NCI-H128 (cell line): ENCODE results near the gene AIFM3.

Experiments
- DNase-seq: peaks from one replicate; lab custom pipeline; 2025; ENCODE audit not compliant: unreplicated experiment; lab: John Stamatoyannopoulos, UW

Gene AIFM3

GRCh38 chr22:20989323-20990138 is 22.5 kb downstream of the AIFM3 start:
- no peak for DNase-seq

GRCh38 chr22:20990184-20991180 is 23.4 kb downstream of the AIFM3 start:
- DNase-seq: no peak

- no peak for DNase-seq
Observed at GRCh38 chr22:20991252-20992055, 24.4 kb downstream of the AIFM3 start.

GRCh38 chr22:20992056-20992442 is 25.0 kb downstream of the AIFM3 start:
- DNase-seq: no peak

- no peak for DNase-seq
Observed at GRCh38 chr22:20992456-20993303, 25.6 kb downstream of the AIFM3 start.

- DNase-seq: no peak
Observed at GRCh38 chr22:20993304-20994127, 26.5 kb downstream of the AIFM3 start.

- no peak for DNase-seq
Observed at GRCh38 chr22:20994128-20994901, 27.3 kb downstream of the AIFM3 start.

- no peak for DNase-seq
Observed at GRCh38 chr22:20994902-20995241, 27.8 kb downstream of the AIFM3 start.

GRCh38 chr22:20995329-20996030 is 28.4 kb downstream of the AIFM3 start:
- no peak for DNase-seq

- no peak for DNase-seq
Observed at GRCh38 chr22:20996031-20996410, 29.0 kb downstream of the AIFM3 start.

- DNase-seq: no peak
Observed at GRCh38 chr22:20996598-20997535, 29.8 kb downstream of the AIFM3 start.

GRCh38 chr22:20997536-20998257 is 30.6 kb downstream of the AIFM3 start:
- DNase-seq: no peak

- DNase-seq: no peak
Observed at GRCh38 chr22:20998411-20999336, 31.6 kb downstream of the AIFM3 start.

- no peak for DNase-seq
Observed at GRCh38 chr22:20999350-21000206, 32.5 kb downstream of the AIFM3 start.
